ENCODE results near the gene TOMM40L.
"Not testable (repeated sequence)": the region's sequence is repeated elsewhere in the genome, so short reads cannot be mapped to it uniquely, and the experiment has no call there.

Gene TOMM40L

GRCh38 chr1:161222175-161223019, 3.5 kb upstream of the TOMM40L start:
- no peak for DNase-seq

- DNase-seq, result no peak
These were observed 1.8 kb upstream of the TOMM40L start for GRCh38 chr1:161223805-161224694.

- DNase-seq, result not testable (repeated sequence)
These were observed 1.2 kb upstream of the TOMM40L start for GRCh38 chr1:161224695-161225087.

- DNase-seq, result peak; percentile 52
These were observed 704 bp upstream of the TOMM40L start for GRCh38 chr1:161225178-161225533.

GRCh38 chr1:161226320-161226711, 456 bp downstream of the TOMM40L start:
- no peak for DNase-seq

GRCh38 chr1:161226759-161227158, 899 bp downstream of the TOMM40L start:
- DNase-seq, result no peak

- DNase-seq, result peak; percentile 82
These were observed 1.5 kb downstream of the TOMM40L start for GRCh38 chr1:161227196-161227871.

- no peak for DNase-seq
These were observed 2.2 kb downstream of the TOMM40L start for GRCh38 chr1:161228032-161228431.

- DNase-seq, result no peak
These were observed 4.0 kb downstream of the TOMM40L start for GRCh38 chr1:161229896-161230295.

GRCh38 chr1:161230762-161231161, 4.9 kb downstream of the TOMM40L start:
- DNase-seq, result no peak

- DNase-seq, result no peak
These were observed 7.2 kb downstream of the TOMM40L start for GRCh38 chr1:161233102-161233501.

GRCh38 chr1:161235957-161236775, 10.3 kb downstream of the TOMM40L start:
- no peak for DNase-seq

GRCh38 chr1:161238039-161238473, 12.2 kb downstream of the TOMM40L start, which contains the start of gene NR1I3:
Gene NR1I3 (minus strand): TSS chr1:161238203. CDS start chr1:161236565, 1,638 bp downstream.
- DNase-seq, result no peak

GRCh38 chr1:161241682-161242081, 15.8 kb downstream of the TOMM40L start:
- no peak for DNase-seq

GRCh38 chr1:161242313-161242712, 16.5 kb downstream of the TOMM40L start:
- DNase-seq, result no peak

GRCh38 chr1:161244888-161245287, 19.0 kb downstream of the TOMM40L start:
- DNase-seq, result no peak

GRCh38 chr1:161250100-161250499, 24.2 kb downstream of the TOMM40L start:
- not testable (repeated sequence) for DNase-seq

- DNase-seq, result no peak
These were observed 25.0 kb downstream of the TOMM40L start for GRCh38 chr1:161250829-161251228.

GRCh38 chr1:161251579-161251978, 25.7 kb downstream of the TOMM40L start:
- no peak for DNase-seq

- not testable (repeated sequence) for DNase-seq
These were observed 29.4 kb downstream of the TOMM40L start for GRCh38 chr1:161255302-161255701.

- DNase-seq, result not testable (repeated sequence)
These were observed 30.2 kb downstream of the TOMM40L start for GRCh38 chr1:161255955-161256520.

GRCh38 chr1:161257109-161257508, 31.2 kb downstream of the TOMM40L start:
- not testable (repeated sequence) for DNase-seq

Data from midbrain (tissue), 1 donor.